Keratinocyte (primary cell): ENCODE data around the gene NSDHL. TPM values are rescaled to one million over a fixed set of nuclear protein-coding genes. Genes with fewer than 3 reads are reported as not detected.

Source experiments
- DNase-seq: peaks from one replicate; pipeline ENCODE4 v3.0.0-alpha.2; 2011; ENCODE audit warnings: low read depth, missing footprints, low spot score
- FAIRE-seq: peaks from 2 replicates; lab custom pipeline; 2011; peaks lifted over from hg19 to GRCh38; lab: Jason Lieb, UNC
- H2AFZ ChIP-seq: 2 replicates; pipeline ENCODE4 v1.6.0; 2012; ENCODE audit warnings: low read length, control low read depth, inconsistent platforms; ENCODE audit not compliant: control insufficient read depth
- H3K27ac ChIP-seq: 2 replicates; pipeline ENCODE4 v1.5.1; 2011; ENCODE audit warnings: low read length; ENCODE audit not compliant: control insufficient read depth, insufficient read depth
- H3K27me3 ChIP-seq: 3 replicates; pipeline ENCODE4 v1.6.0; 2011; ENCODE audit warnings: low read length; ENCODE audit not compliant: control insufficient read depth, insufficient read depth; ENCODE audit errors: extremely low read depth
- H3K36me3 ChIP-seq, 2 experiments: 2 replicates in 1 of 2; 3 replicates in 1 of 2; pipeline ENCODE4 v1.5.1; 2011; ENCODE audit warnings: low read length in 2 of 2, mild to moderate bottlenecking in 1 of 2; ENCODE audit not compliant: control insufficient read depth in 2 of 2, insufficient read depth in 2 of 2; ENCODE audit errors: extremely low read depth in 1 of 2
- H3K4me1 ChIP-seq: 3 replicates; pipeline ENCODE4 v1.5.1; 2011; ENCODE audit warnings: low read length; ENCODE audit not compliant: control insufficient read depth, insufficient read depth; ENCODE audit errors: extremely low read depth
- H3K4me2 ChIP-seq: 3 replicates; pipeline ENCODE4 v1.6.0; 2011; ENCODE audit warnings: low read depth, low read length; ENCODE audit not compliant: control insufficient read depth, insufficient read depth; ENCODE audit errors: extremely low read depth
- H3K4me3 ChIP-seq, 3 experiments: fragments of 200-600 bp in 1 of 3; sonication (generic) in 1 of 3; 2 replicates in 2 of 3; 3 replicates in 1 of 3; pipeline ENCODE4 v1.5.1; 2011 to 2016; ENCODE audit warnings: low read length in 3 of 3, mild to moderate bottlenecking in 3 of 3, control low read depth in 2 of 3, inconsistent platforms in 1 of 3, low read depth in 1 of 3, mixed read lengths in 1 of 3, mixed run types in 1 of 3, moderate library complexity in 1 of 3; ENCODE audit not compliant: control insufficient read depth in 2 of 3, insufficient read depth in 2 of 3; ENCODE audit errors: extremely low read depth in 1 of 3
- H3K79me2 ChIP-seq: 2 replicates; pipeline ENCODE4 v1.6.0; 2012; ENCODE audit warnings: low read length; ENCODE audit not compliant: control insufficient read depth, insufficient read depth
- H3K9ac ChIP-seq: 3 replicates; pipeline ENCODE4 v1.6.0; 2011; ENCODE audit warnings: low read length; ENCODE audit not compliant: control insufficient read depth, insufficient read depth; ENCODE audit errors: extremely low read depth
- H3K9me1 ChIP-seq: 3 replicates; pipeline ENCODE4 v1.6.0; 2011; ENCODE audit warnings: low read length; ENCODE audit not compliant: control insufficient read depth, insufficient read depth; ENCODE audit errors: extremely low read depth
- H3K9me3 ChIP-seq: 2 replicates; pipeline ENCODE4 v1.5.1; 2012; ENCODE audit warnings: low read depth, low read length; ENCODE audit not compliant: control insufficient read depth
- H4K20me1 ChIP-seq: 3 replicates; pipeline ENCODE4 v1.6.0; 2011; ENCODE audit warnings: low read length; ENCODE audit not compliant: control insufficient read depth, insufficient read depth; ENCODE audit errors: extremely low read depth
- CTCF ChIP-seq, 3 experiments: IDR thresholded peaks in 1 of 3; conservative IDR thresholded peaks in 1 of 3; optimal IDR thresholded peaks in 1 of 3; 2 replicates in 2 of 3; 3 replicates in 1 of 3; pipeline versions ENCODE3 to v1.5.1; 2011; ENCODE audit warnings: low read length in 3 of 3, mild to moderate bottlenecking in 3 of 3, moderate library complexity in 2 of 3, control low read depth in 1 of 3, inconsistent platforms in 1 of 3; ENCODE audit not compliant: insufficient read depth in 2 of 3; ENCODE audit errors: extremely low read depth in 1 of 3
- EZH2 ChIP-seq: IDR thresholded peaks from one replicate; pipeline ENCODE4 v1.6.1; 2012; ENCODE audit warnings: inconsistent platforms, mild to moderate bottlenecking, low read length, moderate library complexity
- dilution Hi-C: fragments of 300-500 bp; cut with MboI; formaldehyde crosslinking; loops from one replicate; pipeline ENCODE4 v1.7.0; 2020; ENCODE audit warnings: low sequenced_read_pairs; ENCODE audit not compliant: extremely low pct_ligation_motif_present
- polyA plus RNA-seq, 5 experiments: library from polyadenylated mRNA; depleted of rRNA in 3 of 5; stranded (reverse) in 3 of 5; stranded (forward) in 1 of 5; unstranded in 1 of 5; fragments of >200 nt; gene quantifications; 1 replicate in 1 of 5; 2 replicates in 3 of 5; 3 replicates in 1 of 5; pipeline versions ENCODE4 v1.2.1 to v1.2.3, GENCODE V29; 2011 to 2012; ENCODE audit warnings: missing spikeins in 2 of 5, low read depth in 1 of 5, low replicate concordance in 1 of 5

NSDHL gene
- polyA plus RNA-seq, 1 donor (not counting 4 experiments of a cell fraction or from before 2014, with no cell fraction given) = 79.0 TPM

GRCh38 chrX:152912641-152913040 is 81.8 kb downstream of the NSDHL start:
- dilution Hi-C loops = no loop called here
- Histone ChIP-seq H3K27ac (no peak overlapping the region), H3K27me3 (no peaks in the 10 kb centered on the region), H3K4me3 (no peak overlapping the region), H3K36me3 (peaks cover 0 to under 1% of the 10 kb centered on the region in 2 experiments), H3K4me2 (no peak overlapping the region), H3K9ac (no peak overlapping the region), H4K20me1 (no peaks in the 10 kb centered on the region), H3K4me1 (no peaks in the 10 kb centered on the region), H3K9me1 (no peaks in the 10 kb centered on the region), H2AFZ (no peak overlapping the region), H3K9me3 (peaks cover 2% of the 10 kb centered on the region), H3K79me2 (no peaks in the 10 kb centered on the region)
- FAIRE-seq (no peak), DNase-seq (no peak)
- TF ChIP-seq EZH2 = no peak

GRCh38 chrX:152913346-152913745 is 82.5 kb downstream of the NSDHL start:
- no peak for FAIRE-seq
- no peak overlapping the region for H3K4me3 ChIP-seq
- DNase-seq = no peak
- H3K9me1 ChIP-seq = no peaks in the 10 kb centered on the region
- peaks cover 2% of the 10 kb centered on the region for H3K9me3 ChIP-seq
- no peaks in the 10 kb centered on the region for H4K20me1 ChIP-seq
- H3K27me3 ChIP-seq = no peaks in the 10 kb centered on the region
- no peaks in the 10 kb centered on the region for H3K79me2 ChIP-seq
- TF ChIP-seq EZH2 (no peak), CTCF (optimal IDR thresholded peaks at IDR 0.05 in 1 of 3, IDR thresholded peaks at IDR 0.05 in 1 of 3, conservative IDR thresholded peaks at IDR 0.05 in 1 of 3; ENCODE audit: extremely low read depth in 1 of 3, insufficient read depth in 2 of 3, low read length in 3 of 3) (no peak)
- no peak overlapping the region for H3K9ac ChIP-seq
- H3K27ac ChIP-seq = no peak overlapping the region
- no peak overlapping the region for H3K4me2 ChIP-seq
- H3K4me1 ChIP-seq = no peaks in the 10 kb centered on the region
- no peak overlapping the region for H2AFZ ChIP-seq
- H3K36me3 ChIP-seq = peaks cover 0 to 2% of the 10 kb centered on the region in 2 experiments
- dilution Hi-C loops = no loop called here

- DNase-seq (no peak), FAIRE-seq (no peak)
- H4K20me1 ChIP-seq = no peaks in the 10 kb centered on the region
- peaks cover 0 to 2% of the 10 kb centered on the region in 2 experiments for H3K36me3 ChIP-seq
- no peaks in the 10 kb centered on the region for H3K79me2 ChIP-seq
- H3K9ac ChIP-seq = no peak overlapping the region
- H3K4me2 ChIP-seq = no peak overlapping the region
- no peak overlapping the region for H2AFZ ChIP-seq
- dilution Hi-C loops = no loop called here
- no peaks in the 10 kb centered on the region for H3K4me1 ChIP-seq
- no peaks in the 10 kb centered on the region for H3K27me3 ChIP-seq
- no peak overlapping the region for H3K27ac ChIP-seq
- no peak overlapping the region for H3K4me3 ChIP-seq
- peaks cover 2% of the 10 kb centered on the region for H3K9me3 ChIP-seq
- no peaks in the 10 kb centered on the region for H3K9me1 ChIP-seq
- TF ChIP-seq CTCF (optimal IDR thresholded peaks at IDR 0.05 in 1 of 3, IDR thresholded peaks at IDR 0.05 in 1 of 3, conservative IDR thresholded peaks at IDR 0.05 in 1 of 3; ENCODE audit: extremely low read depth in 1 of 3, insufficient read depth in 2 of 3, low read length in 3 of 3) (no peak), EZH2 (no peak)
These were observed 83.0 kb downstream of the NSDHL start for GRCh38 chrX:152913910-152914309.
